ENCODE measurements around the gene CAMK1D.
A peak's percentile ranks its signal among the peaks of the same experiment; 100 is the strongest.
"Not testable (repeated sequence)": the region's sequence is repeated elsewhere in the genome, so short reads cannot be mapped to it uniquely, and the experiment has no call there.

Gene CAMK1D

DNA sequence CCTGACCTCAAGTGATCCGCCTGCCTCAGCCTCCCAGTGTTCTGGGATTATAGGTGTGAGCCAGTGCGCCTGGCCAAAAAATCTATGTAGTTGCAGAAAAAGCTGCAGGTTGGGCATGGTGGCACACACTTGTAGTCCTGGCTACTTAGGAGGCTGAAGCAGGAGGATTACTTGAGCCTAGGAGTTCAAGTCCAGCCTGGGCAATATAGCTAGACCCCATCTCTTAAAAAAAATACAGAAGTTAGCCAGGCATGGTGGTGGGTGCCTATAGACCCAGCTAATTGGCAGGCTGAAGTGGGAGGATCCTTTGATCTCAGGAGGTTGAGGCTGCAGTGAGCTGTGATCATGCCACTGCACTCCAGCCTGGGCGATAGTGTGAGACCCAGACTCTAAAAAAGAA is 24.8 kb upstream of the CAMK1D start:
- Histone ChIP-seq H3K36me3 (no peaks in the 10 kb centered on the region), H3K9me3 (no peaks in the 10 kb centered on the region), H3K4me1 (peaks cover 23% of the 10 kb centered on the region), H3K4me2 (no peak overlapping the region), H3K27me3 (no peaks in the 10 kb centered on the region), H3K27ac (no peak overlapping the region), H3K4me3 (no peak overlapping the region), H4K20me1 (no peaks in the 10 kb centered on the region), H3K9ac (no peak overlapping the region)
- TF ChIP-seq Cebpa-rat (IDR thresholded peaks at IDR 0.05), result no peak

DNA sequence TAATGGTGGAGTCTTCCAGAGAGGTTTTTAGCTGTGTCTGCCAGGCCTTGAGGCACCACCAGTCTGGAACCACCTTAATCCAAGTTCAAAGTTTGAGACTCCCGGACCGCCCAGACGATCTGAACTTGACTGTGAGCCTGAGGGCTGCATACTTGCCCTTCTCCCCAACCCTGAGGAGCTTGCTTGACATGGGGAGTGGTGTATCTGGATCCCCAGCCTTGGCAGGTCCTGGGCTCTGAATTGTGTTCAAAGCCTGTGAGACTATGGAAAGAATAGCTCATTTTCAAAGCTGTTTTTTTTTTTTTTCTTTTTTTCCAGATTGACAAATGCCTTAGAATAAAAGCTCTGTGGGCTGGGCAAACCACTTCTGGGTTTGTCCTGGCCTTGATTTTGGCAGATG is 22.3 kb upstream of the CAMK1D start:
- Histone ChIP-seq H4K20me1 (no peaks in the 10 kb centered on the region), H3K27me3 (no peaks in the 10 kb centered on the region), H3K4me1 (peaks cover 30% of the 10 kb centered on the region), H3K27ac (no peak overlapping the region), H3K9ac (no peak overlapping the region), H3K36me3 (no peaks in the 10 kb centered on the region), H3K9me3 (no peaks in the 10 kb centered on the region), H3K4me3 (no peak overlapping the region), H3K4me2 (no peak overlapping the region; the same call in 1 of the 2 replicates)
- TF ChIP-seq Cebpa-rat (IDR thresholded peaks at IDR 0.05), result no peak

DNA sequence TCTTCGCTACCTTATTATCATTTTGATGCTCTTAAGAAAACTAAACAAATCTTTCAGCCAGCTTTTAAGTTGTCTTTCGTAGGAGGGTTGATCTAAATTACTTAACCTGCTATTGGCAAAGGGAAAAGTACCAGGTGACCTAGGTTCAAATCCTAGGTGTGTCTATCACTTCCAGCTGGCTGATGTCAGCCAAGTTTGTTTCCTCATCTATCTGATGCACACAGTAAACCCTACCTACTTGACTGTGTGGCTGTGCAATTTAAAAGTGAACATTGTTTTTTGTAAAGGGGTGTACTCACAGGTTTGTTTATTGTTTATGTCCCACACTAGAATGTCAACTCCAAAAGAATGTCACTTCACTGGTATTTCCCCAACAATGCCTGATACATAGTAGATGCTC is 21.9 kb upstream of the CAMK1D start:
- Histone ChIP-seq H3K27ac (no peak overlapping the region), H3K4me1 (peaks cover 35% of the 10 kb centered on the region), H3K36me3 (no peaks in the 10 kb centered on the region), H3K4me2 (no peak overlapping the region), H3K27me3 (no peaks in the 10 kb centered on the region), H3K9ac (no peak overlapping the region), H4K20me1 (no peaks in the 10 kb centered on the region), H3K4me3 (no peak overlapping the region), H3K9me3 (no peaks in the 10 kb centered on the region)
- TF ChIP-seq Cebpa-rat (IDR thresholded peaks at IDR 0.05), result no peak

DNA sequence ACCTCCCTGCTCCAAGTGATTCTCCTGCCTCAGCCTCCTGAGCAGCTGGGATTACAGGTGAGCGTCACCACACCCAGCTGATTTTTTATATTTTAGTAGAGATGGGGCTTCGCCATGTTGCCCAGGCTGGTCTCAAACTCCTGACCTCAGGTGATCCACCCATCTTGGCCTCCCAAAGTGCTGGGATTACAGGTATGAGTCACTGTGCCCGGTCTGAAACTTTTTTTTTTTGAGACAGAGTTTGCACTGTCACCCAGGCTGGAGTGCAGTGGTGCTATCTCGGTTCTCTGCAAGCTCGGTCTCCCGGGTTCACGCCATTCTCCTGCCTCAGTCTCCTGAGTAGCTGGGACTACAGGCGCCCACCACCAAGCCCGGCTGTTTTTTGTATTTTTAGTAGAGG is 21.0 kb upstream of the CAMK1D start:
- not testable (repeated sequence) for H3K4me2 ChIP-seq, H3K27ac ChIP-seq, H3K4me3 ChIP-seq

DNA sequence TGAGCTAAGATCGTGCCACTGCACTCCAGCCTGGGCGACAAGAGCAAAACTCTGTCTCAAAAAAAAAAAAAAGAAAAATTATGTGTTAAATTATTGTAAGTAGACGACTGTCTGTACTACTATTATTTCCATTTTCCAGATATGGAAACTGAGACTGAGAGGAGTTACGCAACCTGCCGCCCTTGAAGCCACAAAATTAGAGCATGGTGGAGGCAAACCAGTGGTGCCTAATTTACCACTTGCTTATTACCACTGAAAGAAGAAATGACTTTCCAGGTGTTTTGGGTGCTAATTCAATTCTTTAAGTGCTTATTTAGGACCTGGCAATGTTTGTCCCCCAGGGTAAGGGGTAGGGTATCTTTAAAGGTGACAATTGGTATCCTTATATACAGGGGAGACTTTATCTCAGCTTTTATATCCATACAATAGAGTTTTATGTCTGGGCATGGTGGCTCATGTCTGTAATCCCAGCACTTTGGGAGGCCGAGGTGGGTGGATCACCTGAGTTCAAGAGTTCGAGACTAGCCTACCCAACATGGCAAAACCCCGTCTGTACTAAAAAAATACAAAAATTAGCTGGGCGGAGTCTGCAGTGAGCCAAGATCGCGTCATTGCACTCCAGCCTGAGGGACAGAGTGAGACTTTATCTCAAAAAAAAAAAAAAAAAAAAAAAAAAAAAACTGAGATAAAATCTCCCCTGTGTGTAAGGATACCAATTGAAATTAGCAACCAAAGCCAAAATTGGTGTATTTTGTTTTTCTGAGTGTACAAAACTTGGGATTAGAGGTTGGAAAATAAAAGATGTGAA is 16.6 kb upstream of the CAMK1D start:
- Histone ChIP-seq H3K4me1 (peaks cover 44% of the 10 kb centered on the region), H3K36me3 (no peaks in the 10 kb centered on the region), H3K27me3 (no peaks in the 10 kb centered on the region), H4K20me1 (no peaks in the 10 kb centered on the region), H3K4me2 (peak overlapping the region; percentile 94), H3K27ac (peak overlapping the region; percentile 73), H3K9me3 (no peaks in the 10 kb centered on the region), H3K4me3 (0 out of 2 replicates have a peak overlapping the region, but pooled peaks have one; percentile 38), H3K9ac (peak overlapping the region; percentile 55; the same call in 1 of the 2 replicates)
- TF ChIP-seq Cebpa-rat (IDR thresholded peaks at IDR 0.05), result peak; percentile 64; the same call in 1 of the 2 replicates

More for the DNA sequence above, 21.0 kb upstream of the CAMK1D start:
- not testable (repeated sequence) for H3K9ac ChIP-seq, H4K20me1 ChIP-seq, H3K9me3 ChIP-seq, H3K36me3 ChIP-seq, H3K27me3 ChIP-seq
- H3K4me1 ChIP-seq, result peaks cover 43% of the 10 kb centered on the region

DNA sequence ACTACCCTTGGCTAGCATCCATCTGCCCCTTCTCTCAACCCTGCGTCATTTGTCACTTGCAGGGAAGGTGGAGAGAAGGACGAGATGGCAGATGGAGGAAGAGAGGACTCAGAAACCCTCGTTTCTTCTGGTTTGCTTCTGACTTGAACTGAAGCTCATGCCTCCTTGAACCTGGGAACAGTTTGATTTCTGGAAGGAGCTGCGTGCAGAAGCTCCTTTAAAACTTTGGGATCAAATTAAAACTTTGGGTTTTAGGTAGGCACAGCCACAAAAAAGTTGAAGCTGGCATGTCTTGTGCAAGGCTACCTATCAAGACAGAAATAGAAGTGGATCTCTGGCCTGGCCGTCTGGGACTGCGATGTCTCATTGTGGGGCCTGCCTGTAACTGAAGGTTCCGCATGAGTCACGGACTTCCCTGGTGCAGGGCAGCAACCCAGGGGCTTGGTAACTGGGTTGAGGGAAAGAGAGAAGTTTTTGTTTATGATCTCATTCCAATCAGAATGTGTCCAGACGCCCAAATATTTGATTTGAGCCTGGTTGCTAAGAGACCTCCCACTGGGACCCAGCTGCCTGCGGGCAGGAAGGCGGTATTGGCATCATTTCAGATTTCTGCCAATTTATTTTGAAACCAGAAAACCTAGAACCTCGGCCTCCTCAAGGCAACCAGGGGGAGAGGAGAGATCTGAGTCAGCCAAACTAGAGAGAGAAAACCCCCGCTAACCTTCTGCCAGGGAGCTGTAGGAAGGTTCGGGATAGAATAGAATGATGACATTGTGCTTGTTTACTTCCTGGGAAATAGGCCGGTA is 15.8 kb upstream of the CAMK1D start:
- Histone ChIP-seq H3K9me3 (no peaks in the 10 kb centered on the region), H3K36me3 (no peaks in the 10 kb centered on the region), H3K9ac (peak overlapping the region; percentile 55; the same call in 1 of the 2 replicates), H3K27ac (peak overlapping the region; percentile 73), H3K4me3 (peak overlapping the region; percentile 38; the same call in 1 of the 2 replicates), H4K20me1 (no peaks in the 10 kb centered on the region), H3K4me1 (peaks cover 48% of the 10 kb centered on the region), H3K27me3 (no peaks in the 10 kb centered on the region), H3K4me2 (peak overlapping the region; percentile 94)
- TF ChIP-seq Cebpa-rat (IDR thresholded peaks at IDR 0.05), result no peak

DNA sequence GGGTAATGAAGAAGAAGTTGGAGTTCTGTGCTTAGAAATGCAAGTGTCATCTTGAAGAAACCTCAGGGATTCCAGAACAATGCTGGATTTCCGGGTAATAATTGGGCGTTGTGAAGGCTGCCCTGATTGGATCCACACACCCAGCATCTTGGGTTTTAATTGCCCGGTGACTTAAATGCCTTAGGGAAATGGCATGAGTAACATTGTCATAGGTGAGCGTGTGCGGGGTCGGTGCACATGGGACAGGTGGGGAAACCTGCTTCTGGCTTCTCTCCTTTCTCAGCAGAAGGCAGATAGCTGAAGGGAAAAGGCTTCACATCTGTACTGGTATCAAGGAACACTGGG is 15.2 kb upstream of the CAMK1D start:
- peak overlapping the region; percentile 38; the same call in 1 of the 2 replicates for H3K27ac ChIP-seq
- no peaks in the 10 kb centered on the region for H3K36me3 ChIP-seq
- no peaks in the 10 kb centered on the region for H3K27me3 ChIP-seq
- H3K4me2 ChIP-seq, result peak overlapping the region; percentile 94
- no peak overlapping the region for H3K9ac ChIP-seq
- TF ChIP-seq Cebpa-rat (IDR thresholded peaks at IDR 0.05), result no peak
- peaks cover 48% of the 10 kb centered on the region for H3K4me1 ChIP-seq
- H3K9me3 ChIP-seq, result no peaks in the 10 kb centered on the region
- H3K4me3 ChIP-seq, result no peak overlapping the region
- no peaks in the 10 kb centered on the region for H4K20me1 ChIP-seq

DNA sequence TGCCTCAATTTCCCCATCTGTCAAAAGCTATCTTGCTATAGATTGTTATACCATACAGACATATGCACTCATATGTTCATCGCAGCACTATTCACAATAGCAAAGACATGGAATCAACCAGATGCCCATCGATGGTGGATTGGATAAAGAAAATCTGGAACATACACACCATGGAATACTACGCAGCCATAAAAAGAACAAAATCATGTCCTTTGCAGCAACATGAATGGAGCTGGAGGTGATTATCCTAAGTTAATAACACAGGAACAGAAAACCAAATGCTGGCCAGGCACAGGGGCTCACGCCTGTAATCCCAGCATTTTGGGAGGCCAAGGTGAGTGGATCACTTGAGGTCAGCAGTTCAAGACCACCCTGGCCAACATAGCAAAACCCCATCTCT is 14.2 kb upstream of the CAMK1D start:
- H3K4me3 ChIP-seq, H3K4me2 ChIP-seq, H3K9ac ChIP-seq, H4K20me1 ChIP-seq, H3K9me3 ChIP-seq, H3K27ac ChIP-seq, H3K36me3 ChIP-seq, H3K27me3 ChIP-seq: not testable (repeated sequence)
- H3K4me1 ChIP-seq, result peaks cover 54% of the 10 kb centered on the region

DNA sequence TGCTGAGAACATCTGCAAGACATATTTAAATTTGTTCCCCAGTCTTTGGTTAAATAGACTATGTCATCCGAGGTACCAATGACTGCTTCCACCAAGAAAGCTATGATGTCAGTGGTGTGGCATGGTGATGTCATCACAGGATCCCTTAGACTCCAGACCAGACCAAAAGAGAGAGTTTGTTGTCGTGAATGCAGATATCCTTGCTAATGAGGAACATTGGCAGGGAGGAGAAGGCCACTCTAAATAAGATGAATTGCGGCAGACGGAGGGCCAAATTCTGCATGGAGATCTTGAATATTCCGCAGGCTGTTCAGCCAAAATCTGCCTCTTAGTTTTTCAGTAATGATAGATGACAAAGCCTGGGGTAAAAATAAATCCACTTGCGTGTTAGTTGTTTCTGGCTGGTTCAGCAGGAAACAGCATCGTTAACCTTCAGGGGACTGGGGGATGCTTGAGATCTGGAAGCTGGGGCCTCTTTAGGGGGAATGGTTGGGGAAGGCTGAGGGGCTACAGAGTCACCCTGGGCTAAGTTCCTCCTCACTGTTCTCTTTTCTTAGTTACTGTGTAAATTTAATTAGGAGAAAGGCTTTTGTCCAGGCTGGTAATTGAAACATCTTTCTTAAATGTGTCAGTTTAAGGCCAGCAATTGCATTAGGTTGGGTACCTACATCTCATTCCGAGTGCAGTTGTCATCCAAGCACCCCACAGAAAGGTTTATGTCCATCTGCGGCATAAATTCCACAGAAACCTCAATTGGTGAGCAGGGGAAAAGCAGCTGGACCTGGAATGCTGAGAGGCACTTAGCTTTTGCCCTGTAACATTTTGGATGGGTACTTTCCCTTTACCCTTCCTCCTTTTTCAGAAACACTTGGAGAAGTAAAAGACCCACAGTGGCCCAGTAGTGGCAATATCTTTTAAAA is 11.6 kb upstream of the CAMK1D start:
- Histone ChIP-seq H3K27ac (no peak overlapping the region), H3K4me1 (peaks cover 61% of the 10 kb centered on the region), H3K4me3 (no peak overlapping the region), H3K9me3 (no peaks in the 10 kb centered on the region), H3K9ac (no peak overlapping the region), H4K20me1 (no peaks in the 10 kb centered on the region), H3K36me3 (no peaks in the 10 kb centered on the region), H3K4me2 (peak overlapping the region; percentile 55), H3K27me3 (no peaks in the 10 kb centered on the region)
- TF ChIP-seq Cebpa-rat (IDR thresholded peaks at IDR 0.05), result no peak
